ENCODE data around the gene ATR.

Gene ATR

GRCh38 chr3:142468456-142468855 lies 110.1 kb downstream of the ATR start:
- no peaks in the 10 kb centered on the region for H3K27me3 ChIP-seq (ENCODE audit: low read depth, low read length)
- H3K4me3 ChIP-seq (ENCODE audit: low read length), result no peak overlapping the region
- peaks cover 4% of the 10 kb centered on the region for H3K36me3 ChIP-seq (replicated peaks; ENCODE audit: low read depth, low read length)
- no peak for TF ChIP-seq EZH2phosphoT487 (IDR thresholded peaks at IDR 0.05; ENCODE audit: low read depth)
- TF ChIP-seq CTCF (IDR thresholded peaks at IDR 0.05; ENCODE audit: low read depth, low read length), result no peak
- no peaks in the 10 kb centered on the region for H3K79me2 ChIP-seq (ENCODE audit: low read length)
- no peaks in the 10 kb centered on the region for H3K4me1 ChIP-seq (ENCODE audit: low read length)
- H4K20me1 ChIP-seq (ENCODE audit: insufficient read depth, low read length), result no peaks in the 10 kb centered on the region
- H3K27ac ChIP-seq (ENCODE audit: low read length), result no peak overlapping the region
- no peak overlapping the region for H3K4me2 ChIP-seq (ENCODE audit: low read length)
- H3K9ac ChIP-seq (ENCODE audit: low read length), result no peak overlapping the region
- no peak overlapping the region for H2AFZ ChIP-seq (ENCODE audit: low read depth, low read length)
- H3K9me3 ChIP-seq (ENCODE audit: insufficient read depth, low read length), result no peaks in the 10 kb centered on the region

- no peaks in the 10 kb centered on the region for H3K9me3 ChIP-seq (ENCODE audit: insufficient read depth, low read length)
- H3K9ac ChIP-seq (ENCODE audit: low read length), result no peak overlapping the region
- no peak overlapping the region for H3K4me3 ChIP-seq (ENCODE audit: low read length)
- no peaks in the 10 kb centered on the region for H3K79me2 ChIP-seq (ENCODE audit: low read length)
- TF ChIP-seq CTCF (IDR thresholded peaks at IDR 0.05; ENCODE audit: low read depth, low read length) (no peak), EZH2phosphoT487 (IDR thresholded peaks at IDR 0.05; ENCODE audit: low read depth) (no peak)
- no peak overlapping the region for H3K27ac ChIP-seq (ENCODE audit: low read length)
- no peaks in the 10 kb centered on the region for H3K27me3 ChIP-seq (ENCODE audit: low read depth, low read length)
- H2AFZ ChIP-seq (ENCODE audit: low read depth, low read length), result no peak overlapping the region
- no peak overlapping the region for H3K4me2 ChIP-seq (ENCODE audit: low read length)
- no peaks in the 10 kb centered on the region for H4K20me1 ChIP-seq (ENCODE audit: insufficient read depth, low read length)
- H3K4me1 ChIP-seq (ENCODE audit: low read length), result no peaks in the 10 kb centered on the region
- peaks cover 4% of the 10 kb centered on the region for H3K36me3 ChIP-seq (replicated peaks; ENCODE audit: low read depth, low read length)
Measured at GRCh38 chr3:142467768-142468167, 110.8 kb downstream of the ATR start.

GRCh38 chr3:142460689-142461088 lies 117.8 kb downstream of the ATR start:
- no peak for TF ChIP-seq CTCF (IDR thresholded peaks at IDR 0.05; ENCODE audit: low read depth, low read length)
- TF ChIP-seq EZH2phosphoT487 (IDR thresholded peaks at IDR 0.05; ENCODE audit: low read depth), result no peak
- H3K4me2 ChIP-seq (ENCODE audit: low read length), result no peak overlapping the region
- no peak overlapping the region for H3K4me3 ChIP-seq (ENCODE audit: low read length)
- H3K9me3 ChIP-seq (ENCODE audit: insufficient read depth, low read length), result no peaks in the 10 kb centered on the region
- H3K9ac ChIP-seq (ENCODE audit: low read length), result no peak overlapping the region
- no peak overlapping the region for H2AFZ ChIP-seq (ENCODE audit: low read depth, low read length)
- no peaks in the 10 kb centered on the region for H3K4me1 ChIP-seq (ENCODE audit: low read length)
- H4K20me1 ChIP-seq (ENCODE audit: insufficient read depth, low read length), result no peaks in the 10 kb centered on the region
- no peaks in the 10 kb centered on the region for H3K27me3 ChIP-seq (ENCODE audit: low read depth, low read length)
- H3K79me2 ChIP-seq (ENCODE audit: low read length), result no peaks in the 10 kb centered on the region
- H3K27ac ChIP-seq (ENCODE audit: low read length), result no peak overlapping the region
- H3K36me3 ChIP-seq (replicated peaks; ENCODE audit: low read depth, low read length), result peaks cover 23% of the 10 kb centered on the region

DNA sequence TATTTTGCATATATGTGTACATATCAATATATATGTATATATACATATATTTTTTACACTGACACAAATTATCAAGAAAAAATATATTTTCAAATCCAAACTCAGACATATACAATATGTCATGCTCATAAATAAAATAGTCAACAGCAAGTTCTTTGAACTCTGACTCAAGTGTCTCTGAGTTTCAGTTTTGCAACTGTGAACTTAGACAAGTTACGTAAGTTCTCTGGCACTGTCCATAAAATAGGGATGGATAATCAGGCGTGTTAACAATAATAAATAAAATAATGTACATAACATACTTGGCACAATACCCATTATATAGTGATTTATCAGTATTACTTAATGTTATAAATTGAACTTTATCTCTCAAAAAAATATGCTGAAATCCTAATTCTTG lies 118.6 kb downstream of the ATR start:
- Histone ChIP-seq H3K4me2 (ENCODE audit: low read length) (no peak overlapping the region), H3K27ac (ENCODE audit: low read length) (no peak overlapping the region), H2AFZ (ENCODE audit: low read depth, low read length) (no peak overlapping the region), H3K79me2 (ENCODE audit: low read length) (no peaks in the 10 kb centered on the region), H3K4me1 (ENCODE audit: low read length) (no peaks in the 10 kb centered on the region), H3K9me3 (ENCODE audit: insufficient read depth, low read length) (no peaks in the 10 kb centered on the region), H3K4me3 (ENCODE audit: low read length) (no peak overlapping the region), H3K27me3 (ENCODE audit: low read depth, low read length) (no peaks in the 10 kb centered on the region), H3K36me3 (replicated peaks; ENCODE audit: low read depth, low read length) (peaks cover 26% of the 10 kb centered on the region), H4K20me1 (ENCODE audit: insufficient read depth, low read length) (no peaks in the 10 kb centered on the region), H3K9ac (ENCODE audit: low read length) (no peak overlapping the region)
- TF ChIP-seq CTCF (IDR thresholded peaks at IDR 0.05; ENCODE audit: low read depth, low read length) (no peak), EZH2phosphoT487 (IDR thresholded peaks at IDR 0.05; ENCODE audit: low read depth) (no peak)

Data from OCI-LY3 (cell line).